Measurements from ENCODE around the gene GTF2B.
"Not testable (repeated sequence)": the region's sequence is repeated elsewhere in the genome, so short reads cannot be mapped to it uniquely, and the experiment has no call there.

Gene GTF2B, protein sequence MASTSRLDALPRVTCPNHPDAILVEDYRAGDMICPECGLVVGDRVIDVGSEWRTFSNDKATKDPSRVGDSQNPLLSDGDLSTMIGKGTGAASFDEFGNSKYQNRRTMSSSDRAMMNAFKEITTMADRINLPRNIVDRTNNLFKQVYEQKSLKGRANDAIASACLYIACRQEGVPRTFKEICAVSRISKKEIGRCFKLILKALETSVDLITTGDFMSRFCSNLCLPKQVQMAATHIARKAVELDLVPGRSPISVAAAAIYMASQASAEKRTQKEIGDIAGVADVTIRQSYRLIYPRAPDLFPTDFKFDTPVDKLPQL

DNA sequence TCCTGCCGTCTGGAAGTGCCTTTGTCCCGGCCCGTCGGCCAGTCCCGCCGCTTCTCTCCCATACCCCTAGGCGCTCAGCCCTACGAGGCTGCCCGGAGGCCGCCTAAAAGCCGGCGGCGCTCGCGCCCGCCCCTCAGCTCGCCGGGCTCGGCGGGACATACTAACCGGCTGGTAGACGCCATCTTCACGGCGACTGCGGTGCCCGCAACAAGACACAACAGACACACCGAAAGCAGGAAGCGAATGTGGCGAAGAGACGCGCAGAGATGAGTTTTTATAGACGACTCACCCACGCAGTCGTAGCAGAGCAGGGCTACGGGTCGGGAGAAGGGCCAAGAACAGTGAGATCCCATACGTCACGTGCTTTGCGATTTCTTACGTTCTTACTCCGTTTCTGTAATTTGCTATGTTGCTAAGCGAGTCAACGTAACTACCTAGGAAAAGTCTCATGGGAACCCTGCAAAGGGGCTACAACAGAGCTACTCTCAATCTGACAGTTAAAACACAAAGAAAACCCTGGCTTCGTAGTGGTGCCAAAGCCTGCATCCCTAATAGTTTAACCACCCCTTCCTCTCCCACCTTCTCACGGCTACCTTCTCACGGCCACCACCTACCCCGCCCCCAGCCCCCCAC, at the start of gene GTF2B:
TSS of gene GTF2B (minus strand) at position 250 of the 633 bp plus-strand sequence. CDS start at position 182, 68 bp downstream.
- DNase-seq = peak; percentile 88

- DNase-seq = not testable (repeated sequence)
These were observed 47.2 kb upstream of the GTF2B start for GRCh38 chr1:88938528-88938927.

GRCh38 chr1:88936760-88937342, 45.5 kb upstream of the GTF2B start:
- DNase-seq = no peak

DNA sequence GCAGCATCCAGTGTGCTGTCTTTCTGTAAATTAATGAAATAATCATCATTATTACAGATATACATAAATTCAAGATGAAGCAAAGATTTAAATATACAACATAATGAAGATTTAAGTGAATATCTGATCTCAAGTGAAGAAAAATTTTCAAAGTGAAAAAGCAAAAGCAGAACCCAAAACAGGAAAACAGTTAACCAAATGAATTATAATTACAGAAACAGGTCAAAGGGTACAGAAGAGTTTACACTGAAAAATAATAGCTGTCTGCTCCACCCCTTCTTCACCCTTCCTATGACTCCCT, 44.8 kb upstream of the GTF2B start:
- no peak for DNase-seq

DNA sequence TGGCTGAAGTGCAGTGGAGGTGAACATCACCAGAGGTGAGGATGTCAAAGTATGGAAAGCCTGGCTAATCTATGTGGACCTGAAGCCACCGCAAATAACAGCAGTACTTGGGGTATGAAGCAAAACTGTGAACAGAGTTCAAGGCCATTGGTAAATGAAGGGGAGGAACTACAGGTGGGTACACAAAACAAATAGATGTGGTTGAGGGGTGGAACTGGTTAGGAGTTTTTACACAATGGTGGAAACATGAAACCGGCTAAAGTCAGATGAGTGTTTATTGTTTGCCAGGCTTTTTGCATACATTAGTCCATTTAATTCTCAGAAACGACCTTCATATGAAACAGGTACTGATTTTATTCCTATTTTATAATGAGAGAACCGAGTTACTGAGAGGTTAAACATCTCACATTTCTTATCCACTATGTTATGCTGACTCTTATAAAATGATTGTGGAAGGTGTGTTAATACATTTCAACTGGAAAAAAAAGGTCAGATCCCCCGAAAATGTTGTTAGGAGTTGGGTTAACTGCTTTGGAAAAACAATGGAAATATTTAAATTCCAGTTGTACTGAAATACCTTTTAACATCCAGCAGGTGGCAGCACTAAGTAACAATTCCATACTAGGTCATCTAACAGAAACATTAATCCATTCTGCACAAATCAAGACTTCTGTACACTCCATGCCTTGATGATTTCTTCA, 44.3 kb upstream of the GTF2B start:
- DNase-seq = no peak

GRCh38 chr1:88930176-88930575, 38.8 kb upstream of the GTF2B start:
- not testable (repeated sequence) for DNase-seq

DNA sequence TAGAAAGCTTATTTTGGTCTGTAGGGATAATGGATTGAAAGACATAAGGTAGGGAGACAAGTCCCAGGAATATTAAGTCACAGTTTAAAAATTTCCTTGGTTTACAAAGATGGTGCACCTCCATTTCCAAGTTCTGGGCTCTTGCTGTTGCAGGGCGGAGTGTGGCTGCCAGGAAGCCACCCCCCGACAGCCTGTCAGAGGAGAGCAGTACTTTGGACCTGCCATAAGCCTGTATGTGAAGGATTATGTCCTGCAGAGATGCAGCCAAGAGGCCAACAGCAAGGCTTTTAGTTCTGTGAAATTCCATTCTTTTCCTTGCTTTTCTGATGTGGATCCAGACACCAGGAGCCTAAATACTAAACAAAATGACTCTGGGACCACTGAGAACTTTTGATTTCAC, 31.9 kb upstream of the GTF2B start:
- no peak for DNase-seq

DNA sequence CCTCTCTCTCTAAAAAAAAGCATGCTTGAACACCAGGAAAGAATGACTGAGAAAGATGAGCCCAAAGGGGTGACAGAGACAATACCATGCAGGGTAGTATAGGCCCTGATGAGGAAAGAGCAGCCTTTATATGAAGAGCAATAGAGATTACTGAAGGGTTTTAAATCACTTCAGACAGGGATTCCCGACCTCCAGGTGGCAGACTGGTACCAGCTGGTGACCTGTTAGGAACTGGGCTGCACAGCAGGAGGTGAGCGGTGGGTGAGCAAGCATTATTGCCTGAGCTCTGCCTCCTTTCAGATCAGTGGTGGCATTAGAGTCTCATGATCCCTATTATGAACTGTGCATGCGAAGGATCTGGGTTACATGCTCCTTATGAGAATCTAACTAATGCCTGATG, 30.8 kb upstream of the GTF2B start:
- DNase-seq = no peak

- no peak for DNase-seq
These were observed 29.5 kb upstream of the GTF2B start for GRCh38 chr1:88920845-88921244.

DNA sequence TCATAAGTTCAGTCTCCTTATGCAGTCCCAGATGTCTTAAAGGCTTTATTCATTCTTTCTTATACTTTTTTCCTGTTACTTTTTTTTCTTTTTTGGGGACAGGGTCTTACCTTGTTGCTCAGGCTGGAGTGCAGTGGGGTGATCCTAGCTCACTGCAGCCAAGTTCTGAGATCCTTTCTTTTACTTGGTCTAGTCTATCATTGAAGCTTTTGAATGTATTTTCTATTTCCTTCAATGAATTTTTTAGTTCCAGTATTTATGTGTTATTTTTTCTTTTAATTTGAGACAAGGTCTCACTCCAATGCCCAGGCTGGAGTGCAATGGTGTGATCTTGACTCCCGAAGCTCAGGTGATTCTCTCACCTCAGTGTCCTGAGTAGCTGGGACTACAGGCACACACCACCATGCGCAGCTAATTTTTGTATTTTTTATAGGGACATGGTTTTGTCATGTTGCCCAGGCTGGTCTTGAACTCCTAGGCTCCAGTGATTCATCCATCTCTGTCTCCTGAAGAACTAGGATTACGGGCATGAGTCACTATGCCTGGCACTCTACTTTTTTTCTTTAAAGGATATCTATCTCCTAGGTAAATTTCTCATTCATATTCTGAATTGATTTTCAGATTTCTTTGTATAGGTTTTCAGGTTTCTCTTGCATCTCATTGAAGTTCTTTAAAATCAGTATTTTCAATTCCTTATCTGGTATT, 26.1 kb upstream of the GTF2B start:
- DNase-seq = no peak

DNA sequence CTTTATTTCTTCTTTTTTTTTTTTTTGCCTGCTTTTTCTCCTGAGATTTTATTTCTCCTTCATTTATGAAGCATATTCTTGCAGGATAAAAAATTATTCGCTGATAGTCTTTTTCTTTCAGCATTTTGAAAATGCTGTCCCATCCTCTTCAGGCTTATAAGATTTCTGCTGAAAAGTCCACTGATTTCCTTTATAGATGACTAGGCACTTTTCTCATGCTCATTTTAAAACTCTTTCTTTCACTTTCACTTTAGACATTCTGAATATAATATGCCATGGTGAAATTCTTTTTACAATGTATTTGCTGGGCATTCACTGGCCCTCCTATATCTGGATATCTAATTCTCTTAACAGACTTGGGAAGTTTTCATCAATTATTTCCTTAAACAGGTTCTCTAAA, 25.5 kb upstream of the GTF2B start:
- DNase-seq = no peak

DNA sequence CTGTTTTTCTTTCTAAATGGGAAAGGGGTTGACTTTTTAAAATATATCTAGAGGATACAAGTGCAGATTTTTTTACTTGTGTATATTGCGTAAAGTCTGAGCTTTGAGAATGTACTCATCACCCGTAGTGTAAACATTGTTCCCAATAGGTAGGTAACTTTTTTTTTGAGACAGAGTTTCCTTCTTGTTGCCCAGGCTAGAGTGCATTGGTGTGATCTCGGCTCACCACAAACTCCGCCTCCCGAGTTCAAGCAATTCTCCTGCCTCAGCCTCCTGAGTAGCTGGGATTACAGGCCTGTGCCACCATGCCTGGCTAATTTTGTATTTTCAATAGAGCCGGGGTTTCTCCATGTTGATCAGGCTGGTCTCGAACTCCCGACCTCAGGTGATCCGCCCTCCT, 20.4 kb upstream of the GTF2B start:
- not testable (repeated sequence) for DNase-seq

GRCh38 chr1:88911161-88911560, 19.8 kb upstream of the GTF2B start:
- no peak for DNase-seq

DNA sequence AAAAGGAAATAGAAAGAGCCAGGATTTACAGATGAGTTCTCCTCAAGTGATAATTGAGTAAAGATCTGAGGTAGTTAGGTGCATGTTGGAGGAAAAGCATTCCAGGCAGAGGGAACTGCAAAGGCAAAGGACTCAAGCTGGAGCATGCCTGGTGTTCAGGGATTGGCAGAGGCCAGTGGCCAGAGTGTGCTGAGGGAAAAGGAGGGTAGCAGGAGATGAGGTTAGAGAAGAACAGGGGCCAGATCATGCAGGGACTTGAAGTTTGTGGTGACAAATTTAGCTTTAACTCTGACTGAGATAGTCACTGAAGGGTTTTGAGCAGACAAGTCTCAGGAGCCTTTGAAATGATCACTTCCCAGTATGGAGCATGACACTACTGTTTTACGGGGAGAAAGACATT, 19.0 kb upstream of the GTF2B start:
- DNase-seq = no peak

- DNase-seq = no peak
These were observed 9.5 kb upstream of the GTF2B start for GRCh38 chr1:88900883-88901282.

- no peak for DNase-seq
These were observed 5.8 kb upstream of the GTF2B start for GRCh38 chr1:88897070-88897730.

DNA sequence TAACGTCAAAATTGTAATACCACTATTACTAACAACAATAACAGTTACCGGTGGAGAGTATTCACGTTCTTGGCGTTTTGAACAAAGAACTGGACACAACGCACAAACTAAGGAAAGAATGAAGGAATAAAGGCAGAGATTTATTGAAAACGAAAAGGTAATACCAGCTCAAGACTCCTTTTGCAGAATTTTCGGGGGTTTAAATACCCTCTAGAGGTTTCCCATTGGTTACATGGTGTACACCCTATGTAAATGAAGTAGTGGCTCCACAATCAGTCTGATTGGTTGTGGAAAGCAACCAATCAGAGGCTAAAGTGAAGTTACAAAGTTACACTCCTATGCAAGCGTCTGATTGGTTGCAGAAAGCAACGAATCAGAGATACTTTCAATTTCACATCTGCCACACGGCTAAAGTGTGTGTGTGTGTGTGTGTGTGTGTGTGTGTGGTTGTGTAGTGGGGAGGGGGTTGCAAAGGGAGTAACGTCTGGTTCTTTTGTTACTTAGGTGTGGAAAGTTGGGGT, 1.1 kb upstream of the GTF2B start:
- no peak for DNase-seq

GRCh38 chr1:88891951-88892340, 579 bp upstream of the GTF2B start:
- DNase-seq = no peak

DNA sequence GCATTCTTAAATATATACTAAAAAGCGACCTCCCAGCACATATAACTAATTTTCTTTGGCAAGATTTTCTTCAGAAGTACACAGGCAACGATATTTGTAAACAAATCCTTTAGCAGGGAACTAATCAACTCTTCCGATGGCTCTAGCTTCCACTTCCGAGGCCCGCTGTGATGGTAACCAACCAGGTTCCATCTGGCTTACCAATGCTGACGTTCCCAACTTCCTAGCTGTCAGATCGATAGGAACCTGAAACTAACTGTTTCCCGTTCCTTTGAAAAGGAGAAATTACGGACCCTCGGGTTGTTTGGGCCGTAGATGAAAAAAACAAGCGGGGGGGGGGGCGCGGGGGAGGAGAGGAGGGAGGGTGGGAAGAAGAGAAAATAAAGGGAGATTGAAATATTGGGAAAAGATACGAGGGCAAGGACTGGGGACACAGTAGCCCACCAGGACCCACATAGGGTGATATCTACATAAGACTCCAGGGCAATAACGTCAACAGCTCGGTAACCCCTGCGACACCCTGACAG, 513 bp downstream of the GTF2B start:
- no peak for DNase-seq

GRCh38 chr1:88890131-88890530, 1.2 kb downstream of the GTF2B start:
- DNase-seq = no peak

DNA sequence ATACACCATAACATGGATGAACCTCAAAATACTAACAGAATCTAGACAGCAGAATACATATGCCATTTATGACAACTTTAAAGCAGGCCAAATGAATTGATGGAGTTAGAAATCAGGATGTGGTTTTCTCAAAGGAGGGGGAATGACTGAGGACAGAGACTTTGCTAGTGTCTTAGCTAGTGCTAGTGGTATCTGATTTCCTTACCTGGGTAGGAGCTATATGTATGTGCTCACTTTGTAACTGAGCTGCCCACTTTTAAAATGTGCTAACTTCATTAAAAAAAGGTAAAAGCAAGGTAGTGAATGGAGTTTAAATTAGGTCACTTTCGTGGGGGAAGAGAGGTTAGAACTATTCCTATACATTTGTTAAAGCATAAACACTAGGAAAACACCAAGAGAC, 2.6 kb downstream of the GTF2B start:
- DNase-seq = no peak

DNA sequence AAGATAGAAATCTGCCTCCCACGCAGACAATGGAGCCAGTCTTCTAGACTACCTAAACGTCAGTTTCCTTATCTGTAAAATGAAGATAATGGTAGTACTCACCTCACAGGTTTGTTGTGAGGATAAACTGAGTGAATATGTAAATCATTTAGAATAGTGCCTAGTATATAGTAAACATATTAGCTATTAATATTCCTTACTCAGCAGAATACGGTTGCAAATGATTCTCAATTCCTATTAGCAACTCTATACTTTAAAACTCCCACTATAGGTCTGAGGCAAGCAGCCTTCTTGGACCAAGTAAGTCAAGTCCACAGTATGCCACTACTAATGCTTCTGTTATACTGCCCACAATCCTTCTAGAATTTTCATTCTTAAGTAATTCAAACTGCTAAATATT, 5.4 kb downstream of the GTF2B start:
- DNase-seq = no peak
